ENCODE data around the gene NES. TPM values are rescaled to one million over a fixed set of nuclear protein-coding genes. Genes with fewer than 3 reads are reported as not detected.

The NES gene
- polyA plus RNA-seq, 3 donors: not detected

DNA sequence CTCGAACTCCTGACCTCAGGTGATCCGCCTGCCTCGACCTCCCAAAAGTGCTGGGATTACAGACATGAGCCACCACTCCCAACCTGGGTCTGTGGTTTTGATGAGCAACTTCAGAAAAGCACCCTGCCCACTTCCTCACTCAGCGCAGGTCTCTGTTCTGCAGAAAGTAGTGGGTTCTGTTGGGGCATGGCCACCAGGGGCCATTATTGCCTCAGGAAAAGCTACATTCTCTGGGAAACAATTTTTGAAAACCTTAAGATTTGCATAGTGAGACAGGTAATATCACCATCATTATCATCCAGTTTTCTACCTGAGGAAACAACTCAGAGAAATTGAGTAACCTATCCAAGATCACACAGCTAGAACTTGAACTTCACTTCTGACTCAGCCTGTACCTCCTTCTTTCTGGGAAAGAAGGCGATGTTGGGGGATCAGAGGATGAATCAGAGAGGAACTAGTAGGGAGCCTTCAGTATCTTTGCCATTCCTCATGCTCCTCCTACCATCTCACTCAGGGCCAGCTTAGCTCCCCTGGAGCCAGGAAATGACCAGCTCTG, 7.1 kb upstream of the NES start:
- H3K4me1 Mint-ChIP-seq: peaks cover 7% of the 10 kb centered on the region
- peaks cover 11 to 43% of the 10 kb centered on the region in 2 donors for H3K27me3 ChIP-seq (ENCODE audit: control insufficient read depth in 2 of 2, insufficient read depth in 2 of 2, low read length in 2 of 2)

DNA sequence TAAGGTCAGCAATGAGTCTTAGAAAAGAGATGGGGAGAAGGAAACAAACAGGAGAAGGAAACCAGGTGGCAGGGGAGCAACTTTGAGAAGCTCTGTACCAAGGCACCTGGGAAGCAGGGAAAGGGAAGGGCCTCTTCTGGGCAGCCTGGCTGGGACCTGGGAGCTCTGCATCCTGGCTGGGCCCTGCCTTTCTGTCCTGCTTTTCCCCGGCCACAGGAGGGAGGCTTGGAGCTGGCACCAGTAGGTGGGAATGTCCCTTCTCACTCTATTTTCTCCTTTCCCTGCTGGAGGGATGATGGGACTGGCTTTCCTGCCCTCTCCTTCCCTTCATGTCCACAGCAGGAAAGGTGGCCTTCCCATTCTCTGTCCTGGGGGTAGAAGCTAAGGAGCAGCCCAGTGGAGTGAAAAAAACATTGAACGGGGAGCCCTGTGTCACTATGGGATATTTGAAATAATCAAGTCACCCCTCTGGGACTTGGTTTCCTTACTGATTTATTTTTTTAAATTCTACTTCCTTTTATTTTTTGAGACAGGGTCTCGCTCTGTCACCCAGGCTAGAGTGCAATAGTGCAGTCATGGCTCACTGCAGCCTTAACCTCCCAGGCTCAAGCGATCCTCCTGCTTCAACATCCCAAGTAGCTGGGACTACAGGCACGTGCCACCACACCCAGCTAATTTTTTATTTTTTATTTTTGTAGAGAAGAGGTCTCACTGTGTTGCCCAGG, 5.1 kb upstream of the NES start:
- H3K4me1 Mint-ChIP-seq: peaks cover 14% of the 10 kb centered on the region
- no peak overlapping the region for H3K4me3 ChIP-seq (replicated peaks in 1 of 3; ENCODE audit: low read depth in 2 of 3, low read length in 3 of 3)
- peaks cover 53 to 83% (median 66%) of the 10 kb centered on the region in 3 donors for H3K27me3 Mint-ChIP-seq (ENCODE audit: low read depth in 3 of 3)
- WGBS (ENCODE audit: insufficient coverage): 90% methylated on average over 1 of the region's 5 CpGs
- H3K9ac ChIP-seq (ENCODE audit: insufficient read depth, low read length, poor library complexity, severe bottlenecking): no peak overlapping the region
- H3K27me3 ChIP-seq (ENCODE audit: control insufficient read depth in 2 of 2, insufficient read depth in 2 of 2, low read length in 2 of 2): peaks cover 24 to 53% of the 10 kb centered on the region in 2 donors
- H2AFZ ChIP-seq (ENCODE audit: insufficient read depth, low read depth, low read length, poor library complexity, severe bottlenecking): no peak overlapping the region
- TF ChIP-seq, protein P1, sequence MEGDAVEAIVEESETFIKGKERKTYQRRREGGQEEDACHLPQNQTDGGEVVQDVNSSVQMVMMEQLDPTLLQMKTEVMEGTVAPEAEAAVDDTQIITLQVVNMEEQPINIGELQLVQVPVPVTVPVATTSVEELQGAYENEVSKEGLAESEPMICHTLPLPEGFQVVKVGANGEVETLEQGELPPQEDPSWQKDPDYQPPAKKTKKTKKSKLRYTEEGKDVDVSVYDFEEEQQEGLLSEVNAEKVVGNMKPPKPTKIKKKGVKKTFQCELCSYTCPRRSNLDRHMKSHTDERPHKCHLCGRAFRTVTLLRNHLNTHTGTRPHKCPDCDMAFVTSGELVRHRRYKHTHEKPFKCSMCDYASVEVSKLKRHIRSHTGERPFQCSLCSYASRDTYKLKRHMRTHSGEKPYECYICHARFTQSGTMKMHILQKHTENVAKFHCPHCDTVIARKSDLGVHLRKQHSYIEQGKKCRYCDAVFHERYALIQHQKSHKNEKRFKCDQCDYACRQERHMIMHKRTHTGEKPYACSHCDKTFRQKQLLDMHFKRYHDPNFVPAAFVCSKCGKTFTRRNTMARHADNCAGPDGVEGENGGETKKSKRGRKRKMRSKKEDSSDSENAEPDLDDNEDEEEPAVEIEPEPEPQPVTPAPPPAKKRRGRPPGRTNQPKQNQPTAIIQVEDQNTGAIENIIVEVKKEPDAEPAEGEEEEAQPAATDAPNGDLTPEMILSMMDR (IDR thresholded peaks at IDR 0.05): no peak
- H3K79me2 ChIP-seq (ENCODE audit: insufficient read depth, low read length): no peaks in the 10 kb centered on the region
- H3K27ac Mint-ChIP-seq: no peak overlapping the region
- no peaks in the 10 kb centered on the region for H3K36me3 ChIP-seq (replicated peaks in 1 of 2; ENCODE audit: control insufficient read depth in 1 of 2, insufficient read depth in 2 of 2, low read length in 2 of 2)
- DNase-seq: no peak
- H3K4me2 ChIP-seq (replicated peaks; ENCODE audit: extremely low read depth, low read length, poor library complexity, severe bottlenecking): no peak overlapping the region
- peaks cover 0 to 6% of the 10 kb centered on the region in 2 donors for H3K4me1 ChIP-seq (ENCODE audit: control insufficient read depth in 1 of 2, insufficient read depth in 2 of 2, low read length in 2 of 2)
- peaks cover 0 to 4% of the 10 kb centered on the region in 2 donors for H3K36me3 Mint-ChIP-seq
- no peak overlapping the region for H3K4me3 Mint-ChIP-seq
- intact Hi-C loops (cut with micrococcal nuclease): no loop called here
- peaks cover 0 to 6% (median 2%) of the 10 kb centered on the region in 7 donors for H3K9me3 Mint-ChIP-seq
- peaks cover 0 to 6% of the 10 kb centered on the region in 2 donors for H3K9me3 ChIP-seq (replicated peaks in 1 of 2; ENCODE audit: control insufficient read depth in 1 of 2, insufficient read depth in 1 of 2, low read length in 2 of 2)
- no peak overlapping the region for H3K27ac ChIP-seq (ENCODE audit: low read depth in 1 of 2, low read length in 2 of 2)
- no peaks in the 10 kb centered on the region for H4K20me1 ChIP-seq (ENCODE audit: insufficient read depth, low read length)

More for the DNA sequence above, 7.1 kb upstream of the NES start:
- Histone ChIP-seq H3K36me3 (replicated peaks in 1 of 2; ENCODE audit: control insufficient read depth in 1 of 2, insufficient read depth in 2 of 2, low read length in 2 of 2) (no peaks in the 10 kb centered on the region), H3K9ac (ENCODE audit: insufficient read depth, low read length, poor library complexity, severe bottlenecking) (no peak overlapping the region), H3K4me3 (replicated peaks in 1 of 3; ENCODE audit: low read depth in 2 of 3, low read length in 3 of 3) (no peak overlapping the region), H2AFZ (ENCODE audit: insufficient read depth, low read depth, low read length, poor library complexity, severe bottlenecking) (no peak overlapping the region), H3K4me2 (replicated peaks; ENCODE audit: extremely low read depth, low read length, poor library complexity, severe bottlenecking) (no peak overlapping the region), H3K4me1 (ENCODE audit: control insufficient read depth in 1 of 2, insufficient read depth in 2 of 2, low read length in 2 of 2) (no peaks in the 10 kb centered on the region), H3K79me2 (ENCODE audit: insufficient read depth, low read length) (no peaks in the 10 kb centered on the region), H3K27ac (ENCODE audit: low read depth in 1 of 2, low read length in 2 of 2) (no peak overlapping the region), H3K9me3 (replicated peaks in 1 of 2; ENCODE audit: control insufficient read depth in 1 of 2, insufficient read depth in 1 of 2, low read length in 2 of 2) (no peaks in the 10 kb centered on the region), H4K20me1 (ENCODE audit: insufficient read depth, low read length) (no peaks in the 10 kb centered on the region)
- no peaks in the 10 kb centered on the region for H3K36me3 Mint-ChIP-seq
- no peak overlapping the region for H3K4me3 Mint-ChIP-seq
- peak overlapping the region in 1 of 7 donors; percentile 28 for H3K27ac Mint-ChIP-seq
- H3K27me3 Mint-ChIP-seq (ENCODE audit: low read depth in 3 of 3): peaks cover 41 to 78% (median 62%) of the 10 kb centered on the region in 3 donors
- TF ChIP-seq, protein P1 (IDR thresholded peaks at IDR 0.05): no peak
- intact Hi-C loops (cut with micrococcal nuclease): loop anchor here in 1 of 2 donors (2.0 kb wide), 1 partner anchor 40 kb away; no protein-coding TSS in a partner anchor
- peaks cover 0 to 5% (median 0%) of the 10 kb centered on the region in 7 donors for H3K9me3 Mint-ChIP-seq
- peak in 1 of 3 donors; percentile 51 for DNase-seq
- no CpG with 5 or more reads among the region's 5 CpGs for WGBS (ENCODE audit: insufficient coverage)
